ENCODE results near the gene NFASC. TPM values are rescaled to one million over a fixed set of nuclear protein-coding genes. Genes with fewer than 3 reads are reported as not detected.

The NFASC gene
- total RNA-seq, 2 experiments from 2014 or later = not detected

GRCh38 chr1:204928671-204929486 lies 58.2 kb downstream of the NFASC start:
- Histone ChIP-seq H3K36me3 (ENCODE audit: insufficient read depth, low read length) (no peaks in the 10 kb centered on the region), H3K27ac (ENCODE audit: low read depth in 1 of 2, low read length in 2 of 2) (no peak overlapping the region), H3K27me3 (ENCODE audit: control insufficient read depth in 1 of 2, insufficient read depth in 2 of 2, low read length in 2 of 2) (peaks cover 7 to 8% of the 10 kb centered on the region in 2 experiments), H3K4me3 (ENCODE audit: low read length) (no peak overlapping the region), H3K9me3 (ENCODE audit: control insufficient read depth in 1 of 2, insufficient read depth in 1 of 2, low read length in 2 of 2) (no peaks in the 10 kb centered on the region), H3K4me1 (ENCODE audit: insufficient read depth, low read length) (no peaks in the 10 kb centered on the region)
- Mint-ChIP-seq H3K9me3 (no peaks in the 10 kb centered on the region), H3K36me3 (ENCODE audit: low read depth) (no peaks in the 10 kb centered on the region), H3K4me3 (no peak overlapping the region), H3K27ac (no peak overlapping the region), H3K4me1 (ENCODE audit: low read depth) (no peaks in the 10 kb centered on the region), H3K27me3 (peaks cover 28% of the 10 kb centered on the region)
- TF ChIP-seq CTCF (IDR thresholded peaks at IDR 0.05) = no peak
- no peak for DNase-seq
- intact Hi-C loops (cut with DNase I, micrococcal nuclease) = no loop called here
- ChIA-PET POLR2A (no interaction called here), CTCF (no interaction called here)
- no peak for ATAC-seq (ENCODE audit: poor library complexity)

GRCh38 chr1:204929487-204930154 lies 59.0 kb downstream of the NFASC start:
- DNase-seq (no peak), ATAC-seq (ENCODE audit: poor library complexity) (no peak)
- no peak overlapping the region for H3K4me3 Mint-ChIP-seq
- H3K27ac Mint-ChIP-seq = no peak overlapping the region
- ChIA-PET CTCF (no interaction called here), POLR2A (no interaction called here)
- H3K27me3 Mint-ChIP-seq = peaks cover 28% of the 10 kb centered on the region
- H3K4me1 Mint-ChIP-seq (ENCODE audit: low read depth) = no peaks in the 10 kb centered on the region
- no peaks in the 10 kb centered on the region for H3K4me1 ChIP-seq (ENCODE audit: insufficient read depth, low read length)
- peaks cover 7 to 8% of the 10 kb centered on the region in 2 experiments for H3K27me3 ChIP-seq (ENCODE audit: control insufficient read depth in 1 of 2, insufficient read depth in 2 of 2, low read length in 2 of 2)
- no peaks in the 10 kb centered on the region for H3K36me3 ChIP-seq (ENCODE audit: insufficient read depth, low read length)
- intact Hi-C loops (cut with DNase I, micrococcal nuclease) = no loop called here
- TF ChIP-seq CTCF (IDR thresholded peaks at IDR 0.05) = no peak
- no peaks in the 10 kb centered on the region for H3K9me3 Mint-ChIP-seq
- H3K27ac ChIP-seq (ENCODE audit: low read depth in 1 of 2, low read length in 2 of 2) = no peak overlapping the region
- no peaks in the 10 kb centered on the region for H3K36me3 Mint-ChIP-seq (ENCODE audit: low read depth)
- H3K9me3 ChIP-seq (ENCODE audit: control insufficient read depth in 1 of 2, insufficient read depth in 1 of 2, low read length in 2 of 2) = no peaks in the 10 kb centered on the region
- no peak overlapping the region for H3K4me3 ChIP-seq (ENCODE audit: low read length)

- Mint-ChIP-seq H3K4me3 (no peak overlapping the region), H3K9me3 (no peaks in the 10 kb centered on the region), H3K27me3 (peaks cover 26% of the 10 kb centered on the region), H3K36me3 (ENCODE audit: low read depth) (no peaks in the 10 kb centered on the region), H3K4me1 (ENCODE audit: low read depth) (no peaks in the 10 kb centered on the region), H3K27ac (no peak overlapping the region)
- no peak for TF ChIP-seq CTCF (IDR thresholded peaks at IDR 0.05)
- ChIA-PET POLR2A (no interaction called here), CTCF (no interaction called here)
- DNase-seq (no peak), ATAC-seq (ENCODE audit: poor library complexity) (no peak)
- no peaks in the 10 kb centered on the region for H3K4me1 ChIP-seq (ENCODE audit: insufficient read depth, low read length)
- H3K36me3 ChIP-seq (ENCODE audit: insufficient read depth, low read length) = no peaks in the 10 kb centered on the region
- H3K27ac ChIP-seq (ENCODE audit: low read depth in 1 of 2, low read length in 2 of 2) = no peak overlapping the region
- intact Hi-C loops (cut with DNase I, micrococcal nuclease) = no loop called here
- no peaks in the 10 kb centered on the region for H3K9me3 ChIP-seq (ENCODE audit: control insufficient read depth in 1 of 2, insufficient read depth in 1 of 2, low read length in 2 of 2)
- peaks cover 7 to 8% of the 10 kb centered on the region in 2 experiments for H3K27me3 ChIP-seq (ENCODE audit: control insufficient read depth in 1 of 2, insufficient read depth in 2 of 2, low read length in 2 of 2)
- H3K4me3 ChIP-seq (ENCODE audit: low read length) = no peak overlapping the region
Measured at GRCh38 chr1:204930155-204930523, 59.5 kb downstream of the NFASC start.
